SK-N-SH (cell line): ENCODE data around the gene ABHD3. TPM values are rescaled to one million over a fixed set of nuclear protein-coding genes. Genes with fewer than 3 reads are reported as not detected.

ENCODE experiments used
- CTCF ChIA-PET: fragments of 300-600, 350-600 bp; formaldehyde crosslinking; extraction: SDS; loops from one replicate; lab custom pipeline; 2021; lab: Yijun Ruan, JAX
- POLR2A ChIA-PET: fragments of 350-600 bp; sonication (Branson Sonifier 250); formaldehyde crosslinking; extraction: SDS; loops from one replicate; lab custom pipeline; 2020; ENCODE audit warnings: antibody characterized with exemption, inconsistent platforms; lab: Yijun Ruan, JAX
- DNase-seq: peaks from one replicate; pipeline ENCODE4 v3.0.0; 2012
- H2AFZ ChIP-seq: fragments of 200-600 bp; sonication (generic); 2 replicates; pipeline ENCODE4 v1.8.1; 2016; ENCODE audit warnings: antibody characterized with exemption, mild to moderate bottlenecking, low read depth
- H3F3A ChIP-seq: fragments of 200-600 bp; sonication (generic); replicated peaks from 2 replicates; pipeline ENCODE3; 2016; ENCODE audit warnings: antibody characterized with exemption, mild to moderate bottlenecking; ENCODE audit not compliant: insufficient read depth
- H3K27ac ChIP-seq, 2 experiments: fragments of 200-500 bp in 1 of 2; fragments of 200-600 bp in 1 of 2; sonication (Bioruptor generic) in 1 of 2; sonication (generic), shearing (Covaris generic) in 1 of 2; 2 replicates each; pipeline versions ENCODE4 v1.5.1 to v1.6.1; 2014 to 2016; ENCODE audit warnings: low read depth in 2 of 2, inconsistent platforms in 1 of 2, low read length in 1 of 2, mild to moderate bottlenecking in 1 of 2, mixed read lengths in 1 of 2
- H3K27me3 ChIP-seq: fragments of 200-600 bp; sonication (generic), shearing (Covaris generic); 2 replicates; pipeline ENCODE4 v1.6.1; 2016; ENCODE audit warnings: mixed run types; ENCODE audit not compliant: insufficient read depth
- H3K36me3 ChIP-seq, 2 experiments: fragments of 200-500 bp in 1 of 2; fragments of 200-600 bp in 1 of 2; sonication (Bioruptor generic) in 1 of 2; sonication (generic) in 1 of 2; replicated peaks in 1 of 2; 2 replicates each; pipeline versions ENCODE3 to v1.5.1; 2014 to 2016; ENCODE audit warnings: low read length in 1 of 2, mild to moderate bottlenecking in 1 of 2; ENCODE audit not compliant: insufficient read depth in 2 of 2, control insufficient read depth in 1 of 2
- H3K4me1 ChIP-seq, 2 experiments: fragments of 200-500 bp in 1 of 2; fragments of 200-600 bp in 1 of 2; sonication (Bioruptor generic) in 1 of 2; sonication (generic), shearing (Covaris generic) in 1 of 2; 2 replicates each; pipeline versions ENCODE4 v1.5.1 to v1.6.1; 2014 to 2016; ENCODE audit warnings: low read depth in 1 of 2, low read length in 1 of 2, mixed run types in 1 of 2; ENCODE audit not compliant: insufficient read depth in 2 of 2, control insufficient read depth in 1 of 2
- H3K4me2 ChIP-seq: fragments of 200-600 bp; sonication (generic), shearing (Covaris generic); 2 replicates; pipeline ENCODE4 v1.6.1; 2017; ENCODE audit warnings: mixed run types
- H3K4me3 ChIP-seq, 2 experiments: fragments of 200-500 bp in 1 of 2; fragments of 200-600 bp in 1 of 2; sonication (Bioruptor generic) in 1 of 2; sonication (generic), shearing (Covaris generic) in 1 of 2; 2 replicates each; pipeline versions ENCODE4 v1.5.1 to v1.8.1; 2014 to 2016; ENCODE audit warnings: low read depth in 2 of 2, inconsistent platforms in 1 of 2, low read length in 1 of 2, mild to moderate bottlenecking in 1 of 2, mixed read lengths in 1 of 2, moderate library complexity in 1 of 2
- H3K79me2 ChIP-seq: fragments of 200-600 bp; sonication (generic); 2 replicates; pipeline ENCODE4 v1.8.1; 2017; ENCODE audit warnings: mild to moderate bottlenecking; ENCODE audit not compliant: insufficient read depth
- H3K9ac ChIP-seq: fragments of 200-600 bp; sonication (generic); 2 replicates; pipeline ENCODE4 v1.6.1; 2017; ENCODE audit warnings: mixed run types
- H3K9me2 ChIP-seq: fragments of 200-600 bp; sonication (generic); 2 replicates; pipeline ENCODE4 v1.6.1; 2017; ENCODE audit warnings: mixed run types
- H3K9me3 ChIP-seq: fragments of 200-600 bp; sonication (generic); 2 replicates; pipeline ENCODE4 v1.6.1; 2017; ENCODE audit warnings: mixed run types, mild to moderate bottlenecking, moderate library complexity
- H4K20me1 ChIP-seq: fragments of 200-600 bp; sonication (generic); 2 replicates; pipeline ENCODE4 v1.6.1; 2017; ENCODE audit warnings: mild to moderate bottlenecking, mixed run types; ENCODE audit not compliant: insufficient read depth
- ELF1 ChIP-seq: IDR thresholded peaks from 2 replicates; pipeline ENCODE4 v1.4.0; 2012
- EZH2phosphoT487 ChIP-seq: fragments of 200-600 bp; sonication (generic); IDR thresholded peaks from 2 replicates; pipeline ENCODE4 v1.6.1; 2017; ENCODE audit warnings: low read depth, mixed run types, mild to moderate bottlenecking, antibody characterized with exemption, moderate library complexity, borderline replicate concordance
- FOSL2 ChIP-seq: IDR thresholded peaks from 2 replicates; pipeline ENCODE4 v1.4.0; 2012; ENCODE audit warnings: low read depth, mild to moderate bottlenecking, moderate library complexity, borderline replicate concordance
- FOXM1 ChIP-seq: IDR thresholded peaks from 2 replicates; pipeline ENCODE4 v1.4.0; 2012; ENCODE audit warnings: low read depth, mild to moderate bottlenecking
- MXI1 ChIP-seq: IDR thresholded peaks from 2 replicates; pipeline ENCODE4 v1.6.1; 2012; ENCODE audit warnings: mild to moderate bottlenecking, low read depth, low read length, improper control_type of control experiment
- RAD21 ChIP-seq: IDR thresholded peaks from 2 replicates; pipeline ENCODE4 v1.6.1; 2012; ENCODE audit warnings: mild to moderate bottlenecking, low read length
- RCOR1 ChIP-seq: fragments of 150-350 bp; IDR thresholded peaks from 2 replicates; pipeline ENCODE4 v1.6.1; 2017; ENCODE audit warnings: antibody characterized with exemption, low read length
- RFX5 ChIP-seq: IDR thresholded peaks from 2 replicates; pipeline ENCODE4 v1.6.1; 2012; ENCODE audit warnings: mild to moderate bottlenecking, improper control_type of control experiment, low read length
- SIN3A ChIP-seq: IDR thresholded peaks from 2 replicates; pipeline ENCODE4 v1.6.1; 2012; ENCODE audit warnings: low read depth, mild to moderate bottlenecking, low read length, moderate library complexity, borderline replicate concordance
- SMC3 ChIP-seq: IDR thresholded peaks from 2 replicates; pipeline ENCODE4 v1.6.1; 2012; ENCODE audit warnings: low read depth, low read length, improper control_type of control experiment
- TAF1 ChIP-seq: IDR thresholded peaks from 2 replicates; pipeline ENCODE4 v1.6.1; 2012; ENCODE audit warnings: low read depth, mild to moderate bottlenecking, low read length, moderate library complexity, borderline replicate concordance
- TCF12 ChIP-seq: IDR thresholded peaks from 2 replicates; pipeline ENCODE4 v1.4.0; 2012
- TEAD4 ChIP-seq: IDR thresholded peaks from 2 replicates; pipeline ENCODE4 v1.4.0; 2012; ENCODE audit warnings: mild to moderate bottlenecking, borderline replicate concordance; ENCODE audit not compliant: insufficient read depth
- WGBS: methylation state at CpG from one replicate; pipeline ENCODE4 v1.1.6; 2017; ENCODE audit warnings: low lambda C conversion rate; 5-methylcytosine and 5-hydroxymethylcytosine counted together
- polyA plus RNA-seq, 3 experiments: library from polyadenylated mRNA; depleted of rRNA; stranded (reverse); fragments of >200 nt; gene quantifications; 2 replicates each; pipeline ENCODE4 v1.2.3, GENCODE V29; 2012
- TF ChIP-seq, protein P1 (sequence below): fragments of 200-600 bp; sonication (generic); IDR thresholded peaks from 2 replicates; pipeline ENCODE4 v1.6.1; 2017; ENCODE audit warnings: antibody characterized with exemption, mild to moderate bottlenecking, moderate library complexity
- TF ChIP-seq, protein P2 (sequence below): fragments of 150-350 bp; IDR thresholded peaks from 2 replicates; pipeline ENCODE4 v1.6.1; 2016; ENCODE audit warnings: mild to moderate bottlenecking, low read depth, low read length
- TF ChIP-seq, protein P3 (sequence below): IDR thresholded peaks from 2 replicates; pipeline ENCODE4 v1.4.0; 2012; ENCODE audit warnings: low read depth, borderline replicate concordance

The ABHD3 gene
- polyA plus RNA-seq, 1 of the 3 experiments (the other 2 are of a cell fraction), result 4.3 TPM

DNA sequence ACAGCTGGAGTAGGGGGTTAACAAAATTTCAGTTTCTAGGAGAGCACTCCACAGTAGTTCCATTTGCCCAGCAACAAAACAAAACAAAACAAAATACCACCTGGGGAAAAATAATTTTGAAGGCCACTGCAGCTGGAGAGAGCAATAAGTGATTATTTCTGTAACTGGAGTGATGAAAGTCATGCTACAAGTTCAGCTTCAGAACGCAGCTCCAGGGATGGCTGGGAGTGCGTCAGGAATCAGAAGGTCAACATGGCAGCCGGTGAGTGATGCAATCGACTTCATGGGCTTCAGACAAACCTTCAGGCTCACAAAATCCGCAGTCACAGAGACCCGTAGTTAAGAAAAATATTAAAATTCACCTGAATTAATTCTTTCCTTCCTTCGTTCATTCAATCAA lies 41.0 kb downstream of the ABHD3 start (continued):
- TF ChIP-seq EZH2phosphoT487 (no peak), RCOR1 (no peak), ELF1 (no peak), MXI1 (no peak), RAD21 (no peak)
- TF ChIP-seq, protein P1, sequence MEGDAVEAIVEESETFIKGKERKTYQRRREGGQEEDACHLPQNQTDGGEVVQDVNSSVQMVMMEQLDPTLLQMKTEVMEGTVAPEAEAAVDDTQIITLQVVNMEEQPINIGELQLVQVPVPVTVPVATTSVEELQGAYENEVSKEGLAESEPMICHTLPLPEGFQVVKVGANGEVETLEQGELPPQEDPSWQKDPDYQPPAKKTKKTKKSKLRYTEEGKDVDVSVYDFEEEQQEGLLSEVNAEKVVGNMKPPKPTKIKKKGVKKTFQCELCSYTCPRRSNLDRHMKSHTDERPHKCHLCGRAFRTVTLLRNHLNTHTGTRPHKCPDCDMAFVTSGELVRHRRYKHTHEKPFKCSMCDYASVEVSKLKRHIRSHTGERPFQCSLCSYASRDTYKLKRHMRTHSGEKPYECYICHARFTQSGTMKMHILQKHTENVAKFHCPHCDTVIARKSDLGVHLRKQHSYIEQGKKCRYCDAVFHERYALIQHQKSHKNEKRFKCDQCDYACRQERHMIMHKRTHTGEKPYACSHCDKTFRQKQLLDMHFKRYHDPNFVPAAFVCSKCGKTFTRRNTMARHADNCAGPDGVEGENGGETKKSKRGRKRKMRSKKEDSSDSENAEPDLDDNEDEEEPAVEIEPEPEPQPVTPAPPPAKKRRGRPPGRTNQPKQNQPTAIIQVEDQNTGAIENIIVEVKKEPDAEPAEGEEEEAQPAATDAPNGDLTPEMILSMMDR, result no peak

DNA sequence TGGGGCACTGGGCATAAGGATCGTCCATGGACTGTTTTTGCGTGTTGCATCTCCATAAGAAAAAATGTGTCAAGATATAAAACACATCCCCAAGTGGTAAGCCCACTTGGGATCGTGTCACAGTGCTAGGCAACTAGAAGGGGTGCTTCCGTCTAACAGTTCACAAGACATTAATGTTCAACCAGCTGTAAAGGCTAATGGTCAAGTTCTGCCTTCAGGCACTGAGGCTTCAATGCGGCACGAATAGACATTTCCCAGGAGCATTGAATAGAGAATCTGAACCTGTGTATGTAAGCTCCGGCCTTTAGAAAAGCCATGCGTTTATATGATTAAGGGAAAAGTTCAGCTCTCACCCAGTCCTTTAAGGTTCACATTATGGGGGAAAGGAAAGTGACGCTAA lies 42.0 kb downstream of the ABHD3 start:
- DNase-seq, result no peak
- Histone ChIP-seq H3K27ac (no peak overlapping the region), H3K4me2 (no peak overlapping the region), H2AFZ (no peak overlapping the region), H4K20me1 (no peaks in the 10 kb centered on the region), H3F3A (no peaks in the 10 kb centered on the region), H3K27me3 (no peaks in the 10 kb centered on the region), H3K9ac (no peak overlapping the region), H3K36me3 (no peaks in the 10 kb centered on the region), H3K4me1 (no peaks in the 10 kb centered on the region; a peak in 1 of 4 replicates), H3K9me2 (no peaks in the 10 kb centered on the region), H3K79me2 (no peaks in the 10 kb centered on the region), H3K9me3 (no peaks in the 10 kb centered on the region), H3K4me3 (no peak overlapping the region)
- ChIA-PET POLR2A (no interaction called here), CTCF (interaction anchor here (1.2 kb wide), 1 partner anchor 37 kb away, joined by 3 read pairs; no protein-coding TSS in a partner anchor)
- 98% methylated on average over 9 of the region's 9 CpGs for WGBS
- no peak for TF ChIP-seq TAF1
- TF ChIP-seq FOXM1, result no peak
- TF ChIP-seq FOSL2, result no peak
- no peak for TF ChIP-seq RFX5
- no peak for TF ChIP-seq TEAD4
- no peak for TF ChIP-seq SMC3
- TF ChIP-seq, protein P2, sequence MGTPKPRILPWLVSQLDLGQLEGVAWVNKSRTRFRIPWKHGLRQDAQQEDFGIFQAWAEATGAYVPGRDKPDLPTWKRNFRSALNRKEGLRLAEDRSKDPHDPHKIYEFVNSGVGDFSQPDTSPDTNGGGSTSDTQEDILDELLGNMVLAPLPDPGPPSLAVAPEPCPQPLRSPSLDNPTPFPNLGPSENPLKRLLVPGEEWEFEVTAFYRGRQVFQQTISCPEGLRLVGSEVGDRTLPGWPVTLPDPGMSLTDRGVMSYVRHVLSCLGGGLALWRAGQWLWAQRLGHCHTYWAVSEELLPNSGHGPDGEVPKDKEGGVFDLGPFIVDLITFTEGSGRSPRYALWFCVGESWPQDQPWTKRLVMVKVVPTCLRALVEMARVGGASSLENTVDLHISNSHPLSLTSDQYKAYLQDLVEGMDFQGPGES, result no peak
- TF ChIP-seq, protein P3, sequence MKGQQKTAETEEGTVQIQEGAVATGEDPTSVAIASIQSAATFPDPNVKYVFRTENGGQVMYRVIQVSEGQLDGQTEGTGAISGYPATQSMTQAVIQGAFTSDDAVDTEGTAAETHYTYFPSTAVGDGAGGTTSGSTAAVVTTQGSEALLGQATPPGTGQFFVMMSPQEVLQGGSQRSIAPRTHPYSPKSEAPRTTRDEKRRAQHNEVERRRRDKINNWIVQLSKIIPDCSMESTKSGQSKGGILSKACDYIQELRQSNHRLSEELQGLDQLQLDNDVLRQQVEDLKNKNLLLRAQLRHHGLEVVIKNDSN, result no peak
- no peak for TF ChIP-seq ELF1
- TF ChIP-seq TCF12, result no peak
- TF ChIP-seq SIN3A, result no peak
